WI38 (cell line): ENCODE results near the gene FCRL1.

Experiments used
- H3K4me3 ChIP-seq: 2 replicates; pipeline ENCODE4 v1.5.1; 2011; ENCODE audit warnings: low read depth, mild to moderate bottlenecking, control low read depth, low read length
- TF ChIP-seq, protein P1 (sequence below): IDR thresholded peaks from 2 replicates; pipeline ENCODE4 v1.5.1; 2012; ENCODE audit warnings: low read depth, mild to moderate bottlenecking, control low read depth, low read length

FCRL1 gene

DNA sequence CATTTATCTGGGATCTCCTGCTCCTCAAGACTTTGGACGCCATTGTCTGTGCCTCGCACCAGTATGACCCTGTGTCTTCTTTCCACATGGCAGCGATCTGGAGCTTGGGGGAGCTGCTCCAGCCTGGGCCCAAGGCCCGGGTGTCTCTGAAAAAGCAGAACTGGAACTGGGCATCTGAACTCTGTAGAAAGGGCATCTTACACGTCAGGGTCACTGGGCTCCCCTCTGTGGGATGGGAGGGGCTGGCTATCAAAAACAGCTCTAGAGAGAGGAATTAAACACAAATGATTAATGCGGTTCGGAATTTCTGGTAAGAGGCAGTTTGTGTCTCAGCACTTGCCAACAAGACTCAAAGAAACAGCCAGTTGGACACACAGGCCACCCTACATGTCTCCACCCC is 16.1 kb downstream of the FCRL1 start:
- no peak overlapping the region for H3K4me3 ChIP-seq
- TF ChIP-seq, protein P1, sequence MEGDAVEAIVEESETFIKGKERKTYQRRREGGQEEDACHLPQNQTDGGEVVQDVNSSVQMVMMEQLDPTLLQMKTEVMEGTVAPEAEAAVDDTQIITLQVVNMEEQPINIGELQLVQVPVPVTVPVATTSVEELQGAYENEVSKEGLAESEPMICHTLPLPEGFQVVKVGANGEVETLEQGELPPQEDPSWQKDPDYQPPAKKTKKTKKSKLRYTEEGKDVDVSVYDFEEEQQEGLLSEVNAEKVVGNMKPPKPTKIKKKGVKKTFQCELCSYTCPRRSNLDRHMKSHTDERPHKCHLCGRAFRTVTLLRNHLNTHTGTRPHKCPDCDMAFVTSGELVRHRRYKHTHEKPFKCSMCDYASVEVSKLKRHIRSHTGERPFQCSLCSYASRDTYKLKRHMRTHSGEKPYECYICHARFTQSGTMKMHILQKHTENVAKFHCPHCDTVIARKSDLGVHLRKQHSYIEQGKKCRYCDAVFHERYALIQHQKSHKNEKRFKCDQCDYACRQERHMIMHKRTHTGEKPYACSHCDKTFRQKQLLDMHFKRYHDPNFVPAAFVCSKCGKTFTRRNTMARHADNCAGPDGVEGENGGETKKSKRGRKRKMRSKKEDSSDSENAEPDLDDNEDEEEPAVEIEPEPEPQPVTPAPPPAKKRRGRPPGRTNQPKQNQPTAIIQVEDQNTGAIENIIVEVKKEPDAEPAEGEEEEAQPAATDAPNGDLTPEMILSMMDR, result no peak

- no peak overlapping the region for H3K4me3 ChIP-seq
- TF ChIP-seq, protein P1, result no peak
Measured at GRCh38 chr1:157799996-157800395, 19.9 kb downstream of the FCRL1 start.

DNA sequence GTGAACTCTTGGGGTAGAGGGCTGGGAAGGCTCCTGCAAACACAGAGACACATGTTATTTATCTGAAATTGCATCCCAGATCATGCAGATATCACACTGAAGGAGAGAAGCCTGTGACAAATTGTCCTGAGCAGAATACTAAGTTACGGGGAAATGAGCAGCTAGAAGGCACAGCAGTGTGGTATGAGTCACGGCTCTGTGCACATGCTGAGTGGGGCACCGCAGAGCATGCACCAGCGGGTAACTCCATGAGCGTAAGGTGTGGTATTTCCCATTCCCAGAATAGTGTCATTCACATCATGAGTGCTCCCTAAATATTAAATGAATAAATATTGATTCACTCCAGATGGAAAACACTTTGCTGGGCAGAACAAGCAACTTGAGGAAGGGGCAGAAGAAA is 21.7 kb downstream of the FCRL1 start:
- H3K4me3 ChIP-seq, result no peak overlapping the region
- TF ChIP-seq, protein P1, result no peak

GRCh38 chr1:157785248-157785647 is 34.7 kb downstream of the FCRL1 start:
- no peak overlapping the region for H3K4me3 ChIP-seq
- TF ChIP-seq, protein P1, result no peak

- TF ChIP-seq, protein P1, result no peak
Measured at GRCh38 chr1:157784801-157785200, 35.1 kb downstream of the FCRL1 start.

DNA sequence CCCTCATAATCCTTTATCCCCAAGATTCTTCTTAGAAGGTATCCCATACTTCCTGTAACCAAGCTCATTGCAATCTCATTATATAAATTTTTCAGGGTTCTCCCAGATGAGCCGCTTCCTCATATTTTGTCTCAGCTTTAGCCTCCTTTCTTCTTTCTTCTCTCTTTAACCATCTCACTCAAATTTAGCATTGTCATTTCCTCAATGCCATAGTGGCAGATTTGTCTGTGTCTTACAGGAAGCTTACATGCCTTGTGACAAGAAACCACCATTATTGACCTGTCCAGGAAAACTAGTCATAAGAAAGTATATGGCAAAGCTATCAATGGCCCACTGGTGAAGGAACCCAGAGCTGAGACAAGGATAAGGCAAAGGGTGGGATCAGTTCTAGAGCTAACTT is 37.0 kb downstream of the FCRL1 start:
- no peak overlapping the region for H3K4me3 ChIP-seq
- TF ChIP-seq, protein P1, result no peak

More at GRCh38 chr1:157784801-157785200, 35.1 kb downstream of the FCRL1 start:
- H3K4me3 ChIP-seq, result no peak overlapping the region

DNA sequence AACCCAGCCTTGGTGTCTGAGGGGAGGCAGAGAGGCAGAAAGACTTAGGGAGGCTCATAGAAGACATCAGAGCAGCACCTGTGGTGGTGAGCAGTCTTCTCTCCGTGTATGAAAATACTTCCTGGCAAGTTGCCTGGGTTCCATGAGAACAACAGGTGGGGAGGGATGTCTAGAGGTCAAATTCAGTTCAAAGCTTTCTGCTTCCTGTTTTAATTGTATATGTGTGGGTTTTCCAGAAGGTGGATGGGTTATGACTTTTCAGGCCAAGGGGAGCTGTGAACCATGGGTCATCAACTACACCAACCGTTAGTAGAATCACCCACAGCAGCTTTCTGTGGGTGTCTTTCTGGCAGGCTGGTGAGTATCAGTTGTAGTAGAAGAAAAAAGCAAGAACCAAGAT is 38.9 kb downstream of the FCRL1 start:
- TF ChIP-seq, protein P1, result no peak
- H3K4me3 ChIP-seq, result no peak overlapping the region
